Hematopoietic multipotent progenitor cell treated with erythropoietin and hydrocortisone succinate and interleukin-3 and kit ligand, for 8 days (in vitro differentiated cells): ENCODE measurements around the gene SPTBN4.
"Not testable (repeated sequence)": the region's sequence is repeated elsewhere in the genome, so short reads cannot be mapped to it uniquely, and the experiment has no call there.

Experiments
- DNase-seq: peaks from one replicate; pipeline ENCODE4 v3.0.0-alpha.2; 2015

SPTBN4 gene

GRCh38 chr19:40466985-40467734, at the start of gene SPTBN4:
SPTBN4 (plus strand) TSS chr19:40467001; CDS start chr19:40472622, 5,621 bp downstream.
- no peak for DNase-seq

DNA sequence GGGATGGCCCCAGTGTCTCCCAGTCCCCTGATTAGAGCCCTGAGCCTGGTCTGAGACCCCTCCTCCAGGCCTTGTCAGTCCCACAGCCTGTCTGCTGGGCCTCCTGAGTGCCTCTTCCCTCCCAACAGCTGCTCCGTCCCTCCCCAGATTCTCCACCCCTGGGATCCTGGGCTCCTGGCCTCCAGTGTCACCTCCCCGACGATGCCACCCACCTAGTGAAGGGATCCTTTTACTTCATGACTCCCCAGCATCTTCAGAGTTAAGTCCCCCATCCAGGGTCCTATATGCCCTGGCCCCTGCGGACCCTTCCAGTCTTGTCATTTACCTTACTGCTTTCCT, 49.2 kb upstream of the SPTBN4 start:
- DNase-seq, result no peak

DNA sequence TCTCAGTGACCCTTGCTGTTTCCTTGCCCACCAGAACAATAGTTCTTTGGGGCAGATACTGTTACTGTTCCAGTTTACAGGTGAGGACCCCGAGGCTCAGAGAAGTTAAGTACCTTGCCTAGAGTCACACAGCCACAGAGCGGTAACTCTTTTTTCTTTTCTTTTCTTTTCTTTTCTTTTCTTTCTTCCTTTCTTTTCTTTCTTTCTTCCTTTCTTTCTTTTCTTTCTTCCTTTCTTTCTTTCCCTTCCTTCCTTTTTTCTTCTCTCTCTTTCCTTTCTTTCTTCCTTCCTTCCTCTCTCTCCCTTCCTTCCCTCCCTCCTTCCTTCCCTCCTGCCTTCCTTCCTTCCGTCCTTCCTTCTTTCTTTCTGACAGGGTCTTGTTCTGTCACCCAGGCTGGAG, 48.8 kb upstream of the SPTBN4 start:
- no peak for DNase-seq

GRCh38 chr19:40419066-40419612, 47.7 kb upstream of the SPTBN4 start:
- no peak for DNase-seq

GRCh38 chr19:40419780-40420179, 47.0 kb upstream of the SPTBN4 start:
- DNase-seq, result no peak

- DNase-seq, result no peak
Measured at GRCh38 chr19:40420451-40420765, 46.4 kb upstream of the SPTBN4 start.

DNA sequence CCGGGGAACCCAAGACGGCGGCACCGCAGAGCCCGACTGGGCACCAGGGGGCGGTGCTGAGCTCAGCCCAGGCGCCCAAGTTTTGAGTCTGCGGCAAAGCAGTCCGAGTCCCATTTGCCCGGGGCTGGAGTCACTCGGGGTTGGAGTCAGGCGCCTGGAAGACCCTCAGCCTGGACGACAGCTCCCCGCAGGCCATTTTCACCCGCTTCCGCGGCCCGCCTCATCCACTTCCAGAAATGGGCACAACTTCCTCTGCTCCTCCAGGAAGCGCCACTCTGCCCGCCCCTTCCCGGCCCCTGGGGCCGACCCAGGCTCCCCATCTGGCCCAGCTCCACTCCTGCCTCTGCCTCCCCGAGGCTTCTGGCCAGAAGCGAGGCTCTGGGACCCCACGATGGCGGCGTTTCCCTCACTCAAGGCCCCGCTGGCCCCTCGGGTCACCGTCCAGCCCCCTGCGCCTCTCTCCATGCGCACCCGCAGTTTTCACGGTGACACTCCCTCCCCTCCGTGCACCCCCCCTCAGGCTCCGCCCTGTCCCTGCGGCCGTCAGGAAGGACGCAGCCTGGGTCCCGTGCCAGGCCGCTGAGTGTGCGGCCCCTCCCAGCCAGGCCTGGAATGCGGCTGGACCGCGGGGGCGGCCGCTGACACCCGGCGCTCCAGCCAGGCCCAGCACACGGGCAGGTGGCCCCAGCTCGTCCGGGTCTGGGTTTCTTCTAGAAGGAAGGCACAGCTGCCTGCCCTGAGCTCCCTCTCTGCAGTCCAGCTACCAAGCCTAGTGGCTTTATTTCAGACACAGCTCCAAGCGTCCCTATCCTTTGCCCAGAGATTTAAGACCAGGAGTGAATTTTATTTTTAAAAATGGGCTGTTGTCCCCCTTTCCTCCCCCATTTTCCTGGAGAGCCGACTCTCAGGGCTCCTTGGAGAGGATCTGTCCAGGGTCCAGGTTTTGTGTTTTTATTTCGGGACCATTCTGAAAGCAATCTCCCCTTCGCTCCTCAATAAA, 45.7 kb upstream of the SPTBN4 start:
- peak; percentile 82 for DNase-seq

GRCh38 chr19:40421993-40422747, 44.6 kb upstream of the SPTBN4 start:
- peak; percentile 53 for DNase-seq

DNA sequence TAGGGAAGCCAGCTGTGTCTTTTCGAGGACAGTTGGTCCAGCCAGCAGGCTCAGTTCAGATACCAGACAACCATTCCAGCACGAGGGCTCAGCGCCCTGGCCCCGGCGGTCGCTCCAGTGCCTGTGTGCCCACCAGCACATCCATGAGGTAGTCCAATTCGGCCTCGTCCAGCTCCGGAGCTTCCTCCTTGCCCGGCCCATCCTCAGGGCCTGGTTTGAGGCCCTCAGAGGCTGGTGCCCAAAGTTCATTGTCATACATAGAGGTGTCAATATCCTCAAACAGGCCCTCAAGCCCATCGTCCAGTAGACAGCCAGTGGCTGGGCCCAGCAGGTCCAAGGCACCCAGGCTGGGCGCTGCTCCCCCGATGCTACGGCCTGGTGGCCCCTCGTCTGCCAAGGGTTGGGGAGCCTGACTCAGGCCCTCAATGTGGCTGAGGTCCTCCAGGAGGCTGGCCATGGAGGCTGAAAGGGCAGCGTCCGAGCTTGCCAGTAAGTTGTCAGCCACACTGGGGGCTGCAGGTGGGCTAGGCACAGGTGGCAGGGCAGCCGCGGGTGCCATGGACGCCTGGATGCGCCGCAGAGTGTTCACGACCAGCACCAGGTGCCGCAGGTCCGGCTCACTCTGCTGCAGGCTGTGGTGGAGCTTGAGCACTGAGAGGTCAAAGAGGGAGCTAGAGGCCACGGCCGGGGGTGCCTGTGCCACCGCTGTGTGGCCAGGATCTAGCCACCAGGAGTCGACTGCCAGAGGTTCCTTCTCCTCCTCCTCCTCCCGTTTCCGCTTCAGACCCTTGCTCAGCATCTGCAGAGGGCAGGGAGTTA, 43.8 kb upstream of the SPTBN4 start:
- no peak for DNase-seq

DNA sequence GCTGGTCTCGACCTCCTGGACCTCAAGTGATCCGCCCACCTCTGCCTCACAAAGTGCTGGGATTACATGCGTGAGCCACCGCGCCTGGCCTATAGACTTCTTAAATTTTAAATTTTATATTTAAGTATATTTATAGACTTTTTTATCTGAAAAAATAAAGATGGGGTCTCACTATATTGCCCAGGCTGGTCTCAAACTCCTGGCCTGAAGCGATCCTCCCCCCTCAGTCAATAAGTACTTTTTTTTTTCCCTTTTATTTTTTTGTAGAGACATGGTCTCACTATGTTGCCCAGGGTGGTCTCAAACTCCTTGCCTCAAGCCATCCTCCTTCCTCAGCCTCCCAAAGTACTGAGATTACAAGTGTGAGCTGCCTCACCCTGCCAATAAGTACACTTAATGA, 42.9 kb upstream of the SPTBN4 start:
- DNase-seq, result no peak

GRCh38 chr19:40424637-40425449, 42.0 kb upstream of the SPTBN4 start:
- DNase-seq, result no peak

DNA sequence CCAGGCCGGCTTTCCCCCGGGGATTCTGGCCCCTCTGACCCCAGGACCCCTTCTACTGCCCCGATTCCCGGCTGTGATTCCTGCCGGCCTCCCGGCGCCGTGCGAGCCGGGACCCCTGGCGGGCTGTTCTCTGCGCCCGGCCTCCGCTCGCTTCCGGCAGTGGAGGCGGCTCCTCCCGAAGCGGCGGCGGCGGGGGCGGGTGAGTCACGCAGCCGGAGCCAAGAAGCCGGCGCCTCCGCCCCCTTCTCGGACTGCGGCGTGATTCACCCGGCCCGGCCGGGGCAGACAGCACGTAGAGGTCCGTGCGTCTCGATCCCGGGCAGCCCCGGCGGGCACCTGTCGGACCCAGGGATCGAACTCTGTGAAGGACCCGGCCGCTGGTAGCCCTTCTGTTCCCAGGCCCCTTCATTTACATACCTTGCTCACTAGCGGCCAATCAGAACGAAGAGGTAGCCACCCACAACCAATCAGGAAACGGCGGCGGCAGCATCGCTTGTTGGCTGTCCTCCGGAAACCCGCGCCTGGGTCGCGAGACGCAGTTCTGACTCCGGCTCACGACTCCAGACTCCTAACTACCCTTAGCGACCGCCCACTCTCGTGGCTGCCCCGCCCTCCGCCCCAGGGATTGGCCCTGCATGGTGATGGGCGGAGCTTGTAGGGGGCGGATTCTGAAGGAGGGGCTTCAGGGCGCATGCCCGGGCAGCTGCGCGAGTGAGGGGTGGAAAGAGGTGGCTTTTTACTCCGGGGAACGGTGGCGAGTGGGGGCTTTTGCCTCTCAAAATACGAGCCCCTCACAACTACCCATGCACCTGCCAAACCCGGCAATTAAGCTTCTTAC, 41.1 kb upstream of the SPTBN4 start, which contains the start of gene SERTAD1:
Gene SERTAD1, minus strand, starts transcription at position 543 of the 838 bp plus-strand sequence. CDS start 2,446 bp downstream, outside the sequence.
- DNase-seq, result peak; percentile 99

GRCh38 chr19:40428197-40428596, 38.6 kb upstream of the SPTBN4 start:
- DNase-seq, result not testable (repeated sequence)

DNA sequence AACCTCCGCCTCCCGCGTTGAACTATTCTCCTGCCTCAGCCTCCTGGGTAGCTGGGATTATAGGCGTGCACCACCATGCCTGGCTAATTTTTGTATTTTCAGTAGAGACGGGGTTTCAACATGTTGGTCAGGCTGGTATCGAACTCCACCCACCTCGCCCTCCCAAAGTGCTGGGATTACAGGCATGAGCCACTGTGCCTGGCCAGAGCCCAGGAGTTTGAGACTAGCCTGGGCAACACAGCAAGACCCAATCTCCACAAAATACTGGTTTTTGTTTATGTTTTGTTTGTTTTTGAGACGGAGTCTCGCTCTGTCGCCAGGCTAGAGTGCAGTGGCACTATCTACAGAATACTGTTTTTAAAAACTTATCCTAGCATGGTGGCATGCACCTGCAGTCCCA, 36.6 kb upstream of the SPTBN4 start:
- DNase-seq, result not testable (repeated sequence)

DNA sequence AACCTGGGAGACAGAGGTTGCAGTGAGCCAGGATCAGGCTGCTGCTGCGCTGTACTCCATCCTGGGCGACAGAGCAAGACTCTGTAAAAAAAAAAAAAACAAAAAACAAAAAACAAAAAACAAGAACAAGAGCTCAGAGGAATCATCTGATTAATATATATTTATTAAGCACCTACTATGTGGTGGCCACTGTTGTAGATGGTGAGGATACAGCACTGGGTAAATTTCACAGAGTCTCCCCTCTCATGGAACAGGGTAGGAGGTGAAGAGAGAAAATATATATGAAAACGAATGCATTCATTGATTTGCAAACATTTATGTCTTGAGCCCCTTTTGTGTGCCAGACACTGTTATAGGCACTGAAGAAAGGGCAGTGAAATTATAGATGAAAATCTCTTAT, 35.1 kb upstream of the SPTBN4 start:
- DNase-seq, result no peak

- DNase-seq, result not testable (repeated sequence)
Measured at GRCh38 chr19:40432760-40433159, 34.0 kb upstream of the SPTBN4 start.

GRCh38 chr19:40433391-40434216, 33.2 kb upstream of the SPTBN4 start:
- DNase-seq, result peak; percentile 83

GRCh38 chr19:40438284-40438683, 28.5 kb upstream of the SPTBN4 start:
- DNase-seq, result no peak

DNA sequence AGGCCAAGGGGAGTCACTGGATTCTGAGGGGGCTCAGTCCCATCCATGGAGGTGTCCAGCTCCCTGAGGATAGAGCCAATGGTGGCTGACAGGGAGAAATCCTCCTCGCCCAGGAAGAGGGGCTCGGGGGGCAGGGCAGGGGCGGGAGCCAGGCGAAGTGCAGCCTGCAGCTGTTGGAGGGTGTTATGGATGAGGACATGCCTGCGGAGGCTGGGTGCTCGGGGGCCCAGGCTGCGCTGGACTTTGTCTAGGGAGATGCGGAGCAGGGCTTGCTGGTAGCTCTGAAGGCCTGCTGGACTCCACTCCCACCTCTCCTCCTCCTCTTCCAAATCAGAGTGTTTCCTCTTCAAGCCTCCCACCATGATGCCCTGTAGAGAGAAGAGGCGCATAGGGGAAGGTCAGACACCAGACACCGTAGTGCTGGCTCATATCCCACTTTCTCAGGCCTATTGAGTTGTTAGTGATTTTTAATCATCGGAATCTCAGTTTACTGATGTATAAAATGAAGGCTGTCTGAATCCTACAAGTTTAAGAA, 25.0 kb upstream of the SPTBN4 start:
- DNase-seq, result no peak
